ENCODE results near the gene ALPL.

DNA sequence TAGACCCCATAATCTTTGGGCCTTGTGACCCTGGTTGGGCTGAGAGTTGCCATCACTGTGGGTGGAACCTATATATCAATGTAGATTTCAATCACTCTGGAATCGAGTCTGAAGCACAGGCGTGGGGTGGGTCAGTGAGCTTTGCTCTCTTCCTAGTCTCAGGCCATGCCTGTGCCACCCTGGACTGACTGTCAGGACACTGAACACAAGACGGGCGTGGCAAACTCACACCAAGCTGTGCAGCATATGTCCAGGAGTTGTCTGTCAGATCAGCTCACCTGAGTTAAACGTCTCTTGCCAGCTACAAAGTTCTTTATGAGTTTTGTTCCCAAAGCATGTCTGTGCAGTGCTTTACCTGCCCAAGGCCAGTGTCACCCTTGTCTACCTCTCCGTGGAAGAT, 30.9 kb upstream of the ALPL start:
- TF ChIP-seq RFX5 (IDR thresholded peaks at IDR 0.05; ENCODE audit: low read depth, low read length) (no peak), FOS (IDR thresholded peaks at IDR 0.05; ENCODE audit: low read depth, low read length) (no peak), POLR2A (IDR thresholded peaks at IDR 0.05; ENCODE audit: low read depth, low read length) (no peak), MXI1 (IDR thresholded peaks at IDR 0.05; ENCODE audit: borderline replicate concordance, low read depth, low read length) (no peak), RAD21 (IDR thresholded peaks at IDR 0.05; ENCODE audit: low read length) (no peak), RCOR1 (IDR thresholded peaks at IDR 0.05; ENCODE audit: insufficient replicate concordance, low read length) (no peak)
- TF ChIP-seq, protein P1, sequence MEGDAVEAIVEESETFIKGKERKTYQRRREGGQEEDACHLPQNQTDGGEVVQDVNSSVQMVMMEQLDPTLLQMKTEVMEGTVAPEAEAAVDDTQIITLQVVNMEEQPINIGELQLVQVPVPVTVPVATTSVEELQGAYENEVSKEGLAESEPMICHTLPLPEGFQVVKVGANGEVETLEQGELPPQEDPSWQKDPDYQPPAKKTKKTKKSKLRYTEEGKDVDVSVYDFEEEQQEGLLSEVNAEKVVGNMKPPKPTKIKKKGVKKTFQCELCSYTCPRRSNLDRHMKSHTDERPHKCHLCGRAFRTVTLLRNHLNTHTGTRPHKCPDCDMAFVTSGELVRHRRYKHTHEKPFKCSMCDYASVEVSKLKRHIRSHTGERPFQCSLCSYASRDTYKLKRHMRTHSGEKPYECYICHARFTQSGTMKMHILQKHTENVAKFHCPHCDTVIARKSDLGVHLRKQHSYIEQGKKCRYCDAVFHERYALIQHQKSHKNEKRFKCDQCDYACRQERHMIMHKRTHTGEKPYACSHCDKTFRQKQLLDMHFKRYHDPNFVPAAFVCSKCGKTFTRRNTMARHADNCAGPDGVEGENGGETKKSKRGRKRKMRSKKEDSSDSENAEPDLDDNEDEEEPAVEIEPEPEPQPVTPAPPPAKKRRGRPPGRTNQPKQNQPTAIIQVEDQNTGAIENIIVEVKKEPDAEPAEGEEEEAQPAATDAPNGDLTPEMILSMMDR (conservative IDR thresholded peaks at IDR 0.05; ENCODE audit: low read depth, low read length), result no peak
- TF ChIP-seq, protein P2, sequence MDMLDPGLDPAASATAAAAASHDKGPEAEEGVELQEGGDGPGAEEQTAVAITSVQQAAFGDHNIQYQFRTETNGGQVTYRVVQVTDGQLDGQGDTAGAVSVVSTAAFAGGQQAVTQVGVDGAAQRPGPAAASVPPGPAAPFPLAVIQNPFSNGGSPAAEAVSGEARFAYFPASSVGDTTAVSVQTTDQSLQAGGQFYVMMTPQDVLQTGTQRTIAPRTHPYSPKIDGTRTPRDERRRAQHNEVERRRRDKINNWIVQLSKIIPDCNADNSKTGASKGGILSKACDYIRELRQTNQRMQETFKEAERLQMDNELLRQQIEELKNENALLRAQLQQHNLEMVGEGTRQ (IDR thresholded peaks at IDR 0.05; ENCODE audit: low read depth, low read length), result no peak

Data from IMR-90 (cell line).